MM.1S (cell line): Measurements from ENCODE around the gene GREB1.

Experiments
- DNase-seq: peaks from one replicate; pipeline ENCODE4 v3.0.0-alpha.2; 2015
- H2AFZ ChIP-seq: fragments of 300-600 bp; sonication (generic); 2 replicates; pipeline ENCODE4 v1.6.0; 2016; ENCODE audit warnings: antibody characterized with exemption, low read length
- H3F3A ChIP-seq: fragments of 300-600 bp; sonication (generic); 2 replicates; pipeline ENCODE4 v1.6.1; 2016; ENCODE audit warnings: mild to moderate bottlenecking, antibody characterized with exemption, low read length, moderate library complexity, mixed read lengths; ENCODE audit not compliant: insufficient read depth
- H3K27ac ChIP-seq: fragments of 300-600 bp; sonication (generic); 2 replicates; pipeline ENCODE4 v1.5.1; 2016; ENCODE audit warnings: mild to moderate bottlenecking, low read length
- H3K27me3 ChIP-seq: fragments of 300-600 bp; sonication (generic); replicated peaks from 2 replicates; pipeline ENCODE4 v1.6.0; 2016; ENCODE audit warnings: low read length; ENCODE audit not compliant: insufficient read depth
- H3K36me3 ChIP-seq: fragments of 300-600 bp; sonication (generic); replicated peaks from 2 replicates; pipeline ENCODE4 v1.6.1; 2016; ENCODE audit warnings: mild to moderate bottlenecking, low read length, mixed read lengths; ENCODE audit not compliant: insufficient read depth
- H3K4me1 ChIP-seq: fragments of 300-600 bp; sonication (generic); 2 replicates; pipeline ENCODE4 v1.6.1; 2016; ENCODE audit warnings: low read length, mixed read lengths
- H3K4me2 ChIP-seq: fragments of 300-600 bp; sonication (generic); 2 replicates; pipeline ENCODE4 v1.6.0; 2016; ENCODE audit warnings: low read depth, low read length
- H3K4me3 ChIP-seq: fragments of 300-600 bp; sonication (generic); 2 replicates; pipeline ENCODE4 v1.5.1; 2016; ENCODE audit warnings: low read length, mixed read lengths
- H3K79me2 ChIP-seq: fragments of 300-600 bp; sonication (generic); 2 replicates; pipeline ENCODE4 v1.6.1; 2016; ENCODE audit warnings: mixed run types, low read length, mixed read lengths
- H3K9ac ChIP-seq: fragments of 300-600 bp; sonication (generic); 2 replicates; pipeline ENCODE4 v1.6.1; 2016; ENCODE audit warnings: low read length, mixed read lengths
- H3K9me2 ChIP-seq: fragments of 300-600 bp; sonication (generic); replicated peaks from 2 replicates; pipeline ENCODE4 v1.6.1; 2016; ENCODE audit warnings: mild to moderate bottlenecking, low read length, mixed read lengths; ENCODE audit not compliant: insufficient read depth
- H3K9me3 ChIP-seq: fragments of 300-600 bp; sonication (generic); replicated peaks from 2 replicates; pipeline ENCODE4 v1.6.1; 2016; ENCODE audit warnings: mild to moderate bottlenecking, low read length, mixed read lengths; ENCODE audit not compliant: insufficient read depth
- H4K20me1 ChIP-seq: fragments of 300-600 bp; sonication (generic); 2 replicates; pipeline ENCODE4 v1.6.1; 2016; ENCODE audit warnings: mild to moderate bottlenecking, low read length, moderate library complexity, mixed read lengths; ENCODE audit not compliant: insufficient read depth
- CTCF ChIP-seq: fragments of 300-600 bp; sonication (generic); IDR thresholded peaks from 2 replicates; pipeline ENCODE4 v1.5.1; 2016; ENCODE audit warnings: antibody characterized with exemption, low read length, mixed read lengths
- EZH2 ChIP-seq: fragments of 300-600 bp; sonication (generic); optimal IDR thresholded peaks from 2 replicates; pipeline ENCODE3; 2017; ENCODE audit warnings: low read depth, mild to moderate bottlenecking, antibody characterized with exemption, low read length, mixed read lengths
- EZH2phosphoT487 ChIP-seq: fragments of 300-600 bp; sonication (generic); IDR thresholded peaks from 2 replicates; pipeline ENCODE4 v1.6.1; 2018; ENCODE audit warnings: antibody characterized with exemption, low read length

The GREB1 gene

GRCh38 chr2:11533278-11534070 is at the start of gene GREB1:
Gene GREB1, plus strand, starts transcription at chr2:11534045. Its CDS starts 22,570 bp downstream, at chr2:11556615.
- H3K9me2 ChIP-seq: no peaks in the 10 kb centered on the region
- no peak within 1 kb of the TSS for H3K4me2 ChIP-seq
- no peak within 1 kb of the TSS for H2AFZ ChIP-seq
- H3K27me3 ChIP-seq: no peaks in the 10 kb centered on the region
- no peak within 1 kb of the TSS for H3K9ac ChIP-seq
- no peaks in the 10 kb centered on the region for H3K79me2 ChIP-seq
- no peaks in the 10 kb centered on the region for H3K36me3 ChIP-seq
- no peak for TF ChIP-seq EZH2phosphoT487
- TF ChIP-seq CTCF: no peak
- H3K9me3 ChIP-seq: no peaks in the 10 kb centered on the region
- no peaks in the 10 kb centered on the region for H3K4me1 ChIP-seq
- no peak within 1 kb of the TSS for H3K4me3 ChIP-seq
- no peak within 1 kb of the TSS for H3K27ac ChIP-seq
- H3F3A ChIP-seq: no peaks in the 10 kb centered on the region
- H4K20me1 ChIP-seq: no peaks in the 10 kb centered on the region
- no peak for DNase-seq

GRCh38 chr2:11488809-11489208 is 45.0 kb upstream of the GREB1 start:
- Histone ChIP-seq H3K79me2 (no peaks in the 10 kb centered on the region), H3K36me3 (no peaks in the 10 kb centered on the region)
- TF ChIP-seq EZH2: no peak
- TF ChIP-seq CTCF: no peak
- TF ChIP-seq EZH2phosphoT487: no peak

GRCh38 chr2:11490194-11490593 is 43.7 kb upstream of the GREB1 start:
- no peak for DNase-seq
- no peaks in the 10 kb centered on the region for H3F3A ChIP-seq
- H2AFZ ChIP-seq: no peak overlapping the region
- H3K4me3 ChIP-seq: no peak overlapping the region
- H4K20me1 ChIP-seq: no peaks in the 10 kb centered on the region
- H3K36me3 ChIP-seq: no peaks in the 10 kb centered on the region
- H3K79me2 ChIP-seq: no peaks in the 10 kb centered on the region
- H3K9ac ChIP-seq: no peak overlapping the region
- no peak overlapping the region for H3K4me2 ChIP-seq
- no peaks in the 10 kb centered on the region for H3K9me2 ChIP-seq
- TF ChIP-seq EZH2phosphoT487 (no peak), CTCF (no peak), EZH2 (no peak)
- no peaks in the 10 kb centered on the region for H3K27me3 ChIP-seq
- H3K9me3 ChIP-seq: no peaks in the 10 kb centered on the region
- H3K27ac ChIP-seq: no peak overlapping the region
- peaks cover 10% of the 10 kb centered on the region for H3K4me1 ChIP-seq

More at GRCh38 chr2:11488809-11489208, 45.0 kb upstream of the GREB1 start:
- H3K9me3 ChIP-seq: no peaks in the 10 kb centered on the region
- no peak overlapping the region for H3K4me3 ChIP-seq
- no peak overlapping the region for H3K27ac ChIP-seq
- H3K4me2 ChIP-seq: no peak overlapping the region
- H3F3A ChIP-seq: no peaks in the 10 kb centered on the region
- H3K27me3 ChIP-seq: no peaks in the 10 kb centered on the region
- no peaks in the 10 kb centered on the region for H3K9me2 ChIP-seq
- no peak overlapping the region for H3K9ac ChIP-seq
- H2AFZ ChIP-seq: no peak overlapping the region
- no peaks in the 10 kb centered on the region for H4K20me1 ChIP-seq
- H3K4me1 ChIP-seq: peaks cover 10% of the 10 kb centered on the region
- no peak for DNase-seq
